Activated B cell treated with CpG ODN at 0.5 μM for 24 hours (primary cell): ENCODE measurements around the gene MNT. TPM values are rescaled to one million over a fixed set of nuclear protein-coding genes. Genes with fewer than 3 reads are reported as not detected.

Experiments used
- ATAC-seq: fragments of 200-7000 bp; cut with Tn5 transposase; one replicate; pipeline ENCODE4 v1.10.0; 2021; ENCODE audit warnings: low read depth, mild to moderate bottlenecking, moderate library complexity
- CTCF ChIA-PET: fragments of 350-600 bp; sonication (Branson Sonifier 250); formaldehyde crosslinking; loops from one replicate; lab custom pipeline; 2021; ENCODE audit warnings: antibody characterized with exemption; lab: Charles Lee
- POLR2A ChIA-PET: fragments of 350-600 bp; sonication (Branson Sonifier 250); formaldehyde crosslinking; loops from one replicate; lab custom pipeline; 2021; ENCODE audit warnings: antibody characterized with exemption; lab: Charles Lee
- DNase-seq: peaks from one replicate; pipeline ENCODE4 v3.0.0; 2022
- H3K27ac Mint-ChIP-seq: one replicate; pipeline ENCODE4 v1.8.0; 2020; ENCODE audit warnings: mixed read lengths
- H3K27me3 Mint-ChIP-seq: one replicate; pipeline ENCODE4 v1.8.0; 2021; ENCODE audit warnings: mixed read lengths
- H3K36me3 Mint-ChIP-seq: one replicate; pipeline ENCODE4 v1.8.0; 2021; ENCODE audit warnings: low read depth, mixed read lengths
- H3K4me1 Mint-ChIP-seq: one replicate; pipeline ENCODE4 v1.8.0; 2021; ENCODE audit warnings: mixed read lengths
- H3K4me3 Mint-ChIP-seq: one replicate; pipeline ENCODE4 v1.8.0; 2020; ENCODE audit warnings: mild to moderate bottlenecking, mixed read lengths
- H3K9me3 Mint-ChIP-seq: one replicate; pipeline ENCODE4 v1.8.0; 2020; ENCODE audit warnings: mixed read lengths
- intact Hi-C: fragments of 100-400 bp; cut with micrococcal nuclease; formaldehyde crosslinking; loops from one replicate; pipeline ENCODE4 v1.15.1; 2024
- total RNA-seq: library from RNA; stranded (reverse); gene quantifications from 2 replicates; pipeline ENCODE4 v1.2.3, GENCODE V29; 2022
- TF ChIP-seq, protein P1 (sequence below): fragments of 200-600 bp; IDR thresholded peaks from one replicate; pipeline ENCODE4 v1.8.0; 2022; ENCODE audit warnings: antibody characterized with exemption, mild to moderate bottlenecking

The MNT gene
- total RNA-seq, 1 donor from 2014 or later: 31.3 TPM

DNA sequence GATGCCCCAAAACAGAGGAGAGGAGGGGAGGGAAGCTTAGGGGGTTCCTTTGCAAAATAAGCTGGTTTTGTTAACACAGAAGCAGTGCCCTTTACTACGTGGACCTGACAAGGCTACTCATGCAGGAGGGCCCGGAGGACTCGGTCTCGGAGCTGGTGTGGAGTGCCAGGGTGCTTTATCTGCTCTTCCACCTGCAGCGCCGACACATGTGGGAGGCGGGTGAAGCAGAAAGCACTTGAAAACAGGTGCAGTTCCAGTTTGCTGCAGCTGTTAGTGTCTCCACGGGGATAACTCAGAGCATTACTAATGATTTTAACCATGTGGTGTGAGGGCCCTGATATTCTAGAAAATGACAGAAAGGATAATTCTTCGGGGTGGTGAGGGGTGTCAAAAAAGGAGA is 35.0 kb upstream of the MNT start:
- no peak for DNase-seq
- peaks cover 75% of the 10 kb centered on the region for H3K36me3 Mint-ChIP-seq
- TF ChIP-seq, protein P1, sequence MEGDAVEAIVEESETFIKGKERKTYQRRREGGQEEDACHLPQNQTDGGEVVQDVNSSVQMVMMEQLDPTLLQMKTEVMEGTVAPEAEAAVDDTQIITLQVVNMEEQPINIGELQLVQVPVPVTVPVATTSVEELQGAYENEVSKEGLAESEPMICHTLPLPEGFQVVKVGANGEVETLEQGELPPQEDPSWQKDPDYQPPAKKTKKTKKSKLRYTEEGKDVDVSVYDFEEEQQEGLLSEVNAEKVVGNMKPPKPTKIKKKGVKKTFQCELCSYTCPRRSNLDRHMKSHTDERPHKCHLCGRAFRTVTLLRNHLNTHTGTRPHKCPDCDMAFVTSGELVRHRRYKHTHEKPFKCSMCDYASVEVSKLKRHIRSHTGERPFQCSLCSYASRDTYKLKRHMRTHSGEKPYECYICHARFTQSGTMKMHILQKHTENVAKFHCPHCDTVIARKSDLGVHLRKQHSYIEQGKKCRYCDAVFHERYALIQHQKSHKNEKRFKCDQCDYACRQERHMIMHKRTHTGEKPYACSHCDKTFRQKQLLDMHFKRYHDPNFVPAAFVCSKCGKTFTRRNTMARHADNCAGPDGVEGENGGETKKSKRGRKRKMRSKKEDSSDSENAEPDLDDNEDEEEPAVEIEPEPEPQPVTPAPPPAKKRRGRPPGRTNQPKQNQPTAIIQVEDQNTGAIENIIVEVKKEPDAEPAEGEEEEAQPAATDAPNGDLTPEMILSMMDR: no peak
- no peaks in the 10 kb centered on the region for H3K9me3 Mint-ChIP-seq
- H3K27me3 Mint-ChIP-seq: no peaks in the 10 kb centered on the region
- ChIA-PET POLR2A (no interaction called here), CTCF (interaction anchor here (1.4 to 1.6 kb wide), 2 partner anchors 19 to 53 kb away, joined by 3 to 4 read pairs; no protein-coding TSS in a partner anchor)
- intact Hi-C loops: no loop called here
- H3K4me1 Mint-ChIP-seq: no peaks in the 10 kb centered on the region
- no peak overlapping the region for H3K27ac Mint-ChIP-seq
- no peak overlapping the region for H3K4me3 Mint-ChIP-seq
- ATAC-seq: no peak

DNA sequence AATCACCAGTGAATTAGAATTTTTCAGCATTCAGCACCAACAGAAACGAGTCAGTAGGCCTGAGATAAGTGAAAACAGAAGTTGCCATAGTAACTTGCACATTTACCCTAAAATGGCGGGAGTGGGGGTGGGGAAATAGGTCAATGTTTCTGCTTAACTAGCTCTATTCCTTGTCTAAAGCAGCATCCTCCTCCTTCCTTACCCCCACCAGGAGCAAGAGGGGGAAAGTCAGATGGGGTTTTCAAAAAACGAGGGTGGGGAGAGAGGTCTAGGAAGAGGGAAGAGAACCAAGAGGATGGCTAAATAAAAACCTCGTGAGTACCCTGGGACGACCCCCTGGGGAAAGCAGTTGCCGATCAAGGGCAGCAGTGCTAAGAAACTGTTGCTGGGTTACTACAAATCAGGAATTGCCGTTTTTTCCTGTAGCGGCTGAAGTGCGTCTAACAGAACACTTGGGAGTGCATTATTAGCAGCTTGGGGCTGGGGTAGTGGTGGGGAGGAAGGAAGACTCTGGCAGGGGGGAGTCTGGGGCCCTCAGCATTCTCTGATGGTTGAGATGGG is 34.4 kb upstream of the MNT start:
- DNase-seq (no peak), ATAC-seq (no peak)
- Mint-ChIP-seq H3K36me3 (peaks cover 71% of the 10 kb centered on the region), H3K4me1 (no peaks in the 10 kb centered on the region), H3K4me3 (no peak overlapping the region), H3K27me3 (no peaks in the 10 kb centered on the region), H3K9me3 (no peaks in the 10 kb centered on the region), H3K27ac (no peak overlapping the region)
- TF ChIP-seq, protein P1: no peak
- ChIA-PET CTCF (interaction anchor here (1.1 to 1.6 kb wide), 2 partner anchors 19 to 53 kb away, joined by 4 read pairs; no protein-coding TSS in a partner anchor), POLR2A (no interaction called here)
- intact Hi-C loops: no loop called here

DNA sequence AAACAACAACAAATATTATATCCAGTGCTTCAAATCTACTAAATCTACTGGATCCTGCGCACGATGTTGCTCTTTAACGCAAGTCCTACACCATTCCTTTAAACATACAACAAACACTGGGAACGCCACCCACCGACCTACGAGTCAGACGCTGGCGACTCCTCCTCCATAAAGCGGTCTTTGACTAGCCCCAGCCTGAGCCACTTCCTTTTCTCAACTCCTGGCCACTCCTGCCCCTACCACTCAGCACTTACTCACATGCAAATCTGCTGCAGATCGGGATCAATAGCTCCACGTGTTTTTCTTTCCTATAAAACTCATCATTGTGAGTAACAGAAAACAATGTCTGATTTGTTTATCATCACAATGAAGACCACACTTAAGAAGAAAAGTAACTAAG is 32.8 kb upstream of the MNT start:
- ATAC-seq (no peak), DNase-seq (no peak)
- no peak overlapping the region for H3K27ac Mint-ChIP-seq
- H3K4me1 Mint-ChIP-seq: no peaks in the 10 kb centered on the region
- H3K9me3 Mint-ChIP-seq: no peaks in the 10 kb centered on the region
- no peak overlapping the region for H3K4me3 Mint-ChIP-seq
- CTCF ChIA-PET: interaction anchor here (1.2 to 1.5 kb wide), 2 partner anchors 17 to 51 kb away, joined by 5 to 6 read pairs; no protein-coding TSS in a partner anchor
- TF ChIP-seq, protein P1: no peak
- no peaks in the 10 kb centered on the region for H3K27me3 Mint-ChIP-seq
- intact Hi-C loops: no loop called here
- POLR2A ChIA-PET: no interaction called here
- H3K36me3 Mint-ChIP-seq: peaks cover 66% of the 10 kb centered on the region

DNA sequence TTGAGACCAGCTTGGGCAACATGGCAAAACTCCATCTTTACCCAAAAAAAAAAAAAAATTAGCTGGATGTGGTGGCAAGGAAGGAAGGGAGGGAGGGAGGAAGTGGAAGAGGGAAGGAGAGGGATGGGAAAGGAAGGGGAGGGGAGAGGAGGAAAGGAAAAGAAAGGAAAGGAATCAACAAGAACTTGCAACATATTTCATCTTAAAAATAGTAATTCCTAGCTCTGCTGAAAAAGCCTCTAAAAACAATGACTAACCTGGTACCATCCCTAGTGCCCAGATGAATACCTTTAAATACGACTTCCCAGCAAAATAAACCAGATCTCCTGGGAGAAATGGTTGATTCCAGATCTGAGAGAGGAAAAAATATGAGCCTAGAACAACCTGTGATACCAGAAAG is 27.1 kb upstream of the MNT start:
- Mint-ChIP-seq H3K36me3 (peaks cover 43% of the 10 kb centered on the region), H3K4me3 (no peak overlapping the region), H3K27ac (no peak overlapping the region), H3K4me1 (no peaks in the 10 kb centered on the region), H3K9me3 (no peaks in the 10 kb centered on the region), H3K27me3 (no peaks in the 10 kb centered on the region)
- TF ChIP-seq, protein P1: no peak
- intact Hi-C loops: no loop called here
- ChIA-PET POLR2A (no interaction called here), CTCF (interaction anchor here (0.8 kb wide), 1 partner anchor 12 kb away, joined by 5 read pairs; no protein-coding TSS in a partner anchor)
- ATAC-seq: no peak
- no peak for DNase-seq

DNA sequence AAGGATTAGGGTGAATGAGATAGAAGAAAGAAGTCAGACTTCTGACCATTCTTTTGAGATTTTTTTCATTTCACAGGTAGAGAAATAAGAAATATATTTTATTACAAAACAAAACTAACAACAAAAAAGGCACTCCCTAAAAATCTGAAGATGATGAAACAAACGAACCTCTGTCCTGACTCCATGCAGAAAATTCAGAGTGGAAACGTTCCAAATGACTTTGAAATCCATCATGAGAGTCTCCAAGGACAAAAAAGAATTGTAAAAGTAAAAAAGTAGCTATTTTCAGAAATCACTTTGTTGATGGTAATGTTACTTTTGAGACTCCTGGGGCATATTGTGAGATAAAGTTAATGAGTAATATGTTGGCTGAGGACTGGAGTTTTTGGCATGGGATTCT is 26.4 kb upstream of the MNT start:
- Mint-ChIP-seq H3K4me1 (no peaks in the 10 kb centered on the region), H3K9me3 (no peaks in the 10 kb centered on the region), H3K27ac (no peak overlapping the region), H3K27me3 (no peaks in the 10 kb centered on the region), H3K4me3 (no peak overlapping the region), H3K36me3 (peaks cover 38% of the 10 kb centered on the region)
- TF ChIP-seq, protein P1: no peak
- ATAC-seq (no peak), DNase-seq (no peak)
- ChIA-PET CTCF (interaction anchor here (0.8 kb wide), 1 partner anchor 11 kb away, joined by 5 read pairs; no protein-coding TSS in a partner anchor), POLR2A (no interaction called here)
- intact Hi-C loops: no loop called here
